ENCODE measurements around the gene PRUNE2.
"Not testable (repeated sequence)": the region's sequence is repeated elsewhere in the genome, so short reads cannot be mapped to it uniquely, and the experiment has no call there.

Gene PRUNE2

DNA sequence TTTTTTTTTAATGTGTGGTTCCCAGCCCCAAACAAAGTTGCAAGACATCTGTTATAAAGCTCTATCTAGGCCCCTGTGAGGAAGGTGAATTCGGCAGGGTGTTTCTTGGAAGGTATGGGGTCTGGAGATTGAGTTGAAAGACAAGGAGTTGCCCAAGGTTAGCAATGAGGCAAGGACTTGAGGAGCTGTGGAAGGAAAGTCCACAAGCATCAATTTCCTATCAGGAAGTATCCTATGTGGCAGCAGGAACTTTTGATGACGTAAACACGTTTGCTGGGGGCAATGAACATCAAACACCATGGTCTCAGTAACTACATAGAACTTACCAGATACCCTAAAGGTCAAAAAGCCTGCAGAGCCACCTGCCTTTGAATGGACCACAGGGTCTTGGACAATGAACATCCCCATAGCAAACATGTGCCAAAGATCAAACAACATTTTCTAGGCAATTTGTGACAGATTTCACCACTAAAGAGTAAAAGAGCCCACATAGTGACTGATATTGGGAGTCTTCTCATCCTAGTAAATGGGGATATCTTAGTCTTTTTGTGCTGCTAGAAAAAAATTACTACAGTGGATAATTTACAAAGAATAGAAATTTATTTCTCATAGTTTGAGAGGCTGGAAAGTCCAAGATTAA, 301.9 kb downstream of the PRUNE2 start:
- no peak for DNase-seq (ENCODE audit: low read depth, low spot score)

GRCh38 chr9:76603448-76603895, 302.4 kb downstream of the PRUNE2 start:
- DNase-seq (ENCODE audit: low read depth, low spot score): peak; percentile 52

GRCh38 chr9:76602199-76602598, 303.7 kb downstream of the PRUNE2 start:
- DNase-seq (ENCODE audit: low read depth, low spot score): peak; percentile 15

DNA sequence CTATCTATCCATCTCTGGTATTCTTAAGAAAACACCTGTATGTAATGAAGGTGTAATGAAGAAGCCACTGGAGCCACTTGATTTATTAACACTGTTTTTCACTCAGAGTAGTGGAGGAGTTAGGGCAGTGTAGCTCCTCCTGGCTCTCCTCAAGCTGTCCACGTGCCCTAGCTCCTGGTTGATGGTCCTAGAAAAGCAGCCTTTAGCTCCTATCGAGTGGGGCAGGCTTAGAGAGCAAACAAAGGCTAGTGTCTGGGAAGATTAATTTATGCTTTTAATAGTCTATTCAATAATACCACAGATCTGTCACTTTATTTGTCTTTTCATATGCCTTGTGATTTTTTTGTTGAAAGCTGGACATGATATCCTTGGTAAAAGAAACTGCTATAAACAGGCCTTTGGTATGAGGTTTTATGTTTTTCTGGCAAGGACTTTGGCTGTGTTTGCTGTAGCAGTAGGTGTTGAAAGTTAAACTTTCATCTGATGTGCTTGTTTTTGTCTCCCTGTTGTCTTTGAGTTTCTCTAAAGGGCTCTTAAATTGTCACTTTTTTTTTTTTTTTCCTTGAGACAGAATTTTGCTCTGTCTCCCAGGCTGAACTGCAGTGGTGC, 305.8 kb downstream of the PRUNE2 start:
- no peak for DNase-seq (ENCODE audit: low read depth, low spot score)

GRCh38 chr9:76598981-76599380, 306.9 kb downstream of the PRUNE2 start:
- no peak for DNase-seq (ENCODE audit: low read depth, low spot score)

- peak; percentile 12 for DNase-seq (ENCODE audit: low read depth, low spot score)
These were observed 310.3 kb downstream of the PRUNE2 start for GRCh38 chr9:76595645-76596044.

DNA sequence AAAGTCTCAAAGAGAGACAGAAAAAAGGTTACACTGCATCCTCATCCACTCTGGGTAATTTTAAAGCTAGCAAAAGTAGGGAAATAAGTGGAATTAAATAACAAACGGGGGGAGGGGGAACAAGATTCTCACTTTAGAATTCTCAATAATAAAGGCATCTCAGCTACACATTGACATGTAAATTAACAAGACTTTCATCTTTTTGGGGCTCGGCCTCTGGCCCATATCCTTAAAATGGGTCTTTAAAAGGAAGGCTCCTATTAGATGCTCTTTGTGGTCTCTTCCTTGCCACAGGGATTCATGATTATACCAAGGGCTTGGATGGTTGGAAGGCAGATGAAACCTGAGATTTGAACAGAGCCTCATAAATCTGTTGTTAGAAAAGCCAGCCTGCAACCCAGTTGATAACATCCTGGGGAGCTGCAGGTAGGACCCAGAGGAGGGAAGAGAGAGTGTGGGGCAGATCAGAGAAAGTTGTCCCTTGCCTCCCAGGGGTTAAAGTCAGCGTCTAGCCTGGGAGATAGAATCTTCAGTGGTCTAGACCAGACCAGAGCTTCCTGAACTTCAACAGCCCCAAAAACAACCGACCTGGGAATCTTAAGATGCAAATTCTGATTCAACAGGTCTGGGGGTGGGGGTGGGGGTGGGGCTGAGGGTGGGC, 311.0 kb downstream of the PRUNE2 start:
- no peak for DNase-seq (ENCODE audit: low read depth, low spot score)

GRCh38 chr9:76593961-76594735, 311.8 kb downstream of the PRUNE2 start:
- not testable (repeated sequence) for DNase-seq (ENCODE audit: low read depth, low spot score)

DNA sequence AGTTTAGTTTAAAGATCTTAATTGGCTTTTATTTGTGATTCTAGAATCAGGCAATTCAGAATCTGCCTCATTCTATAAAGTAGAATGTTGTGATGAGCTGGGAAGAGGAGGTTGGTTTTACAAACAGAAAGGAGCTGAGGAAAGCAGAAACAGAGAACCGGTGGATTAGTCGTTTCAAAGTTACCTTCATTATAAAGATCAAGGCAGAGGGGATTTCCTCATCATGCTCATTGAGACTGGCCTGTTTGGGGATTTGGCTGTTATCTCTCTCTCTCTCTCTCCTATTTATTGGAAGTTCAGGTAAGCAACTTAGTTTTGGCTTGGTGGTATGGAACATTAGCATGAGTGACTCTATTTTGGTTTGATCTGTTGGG, 313.0 kb downstream of the PRUNE2 start:
- peak; percentile 26 for DNase-seq (ENCODE audit: low read depth, low spot score)

DNA sequence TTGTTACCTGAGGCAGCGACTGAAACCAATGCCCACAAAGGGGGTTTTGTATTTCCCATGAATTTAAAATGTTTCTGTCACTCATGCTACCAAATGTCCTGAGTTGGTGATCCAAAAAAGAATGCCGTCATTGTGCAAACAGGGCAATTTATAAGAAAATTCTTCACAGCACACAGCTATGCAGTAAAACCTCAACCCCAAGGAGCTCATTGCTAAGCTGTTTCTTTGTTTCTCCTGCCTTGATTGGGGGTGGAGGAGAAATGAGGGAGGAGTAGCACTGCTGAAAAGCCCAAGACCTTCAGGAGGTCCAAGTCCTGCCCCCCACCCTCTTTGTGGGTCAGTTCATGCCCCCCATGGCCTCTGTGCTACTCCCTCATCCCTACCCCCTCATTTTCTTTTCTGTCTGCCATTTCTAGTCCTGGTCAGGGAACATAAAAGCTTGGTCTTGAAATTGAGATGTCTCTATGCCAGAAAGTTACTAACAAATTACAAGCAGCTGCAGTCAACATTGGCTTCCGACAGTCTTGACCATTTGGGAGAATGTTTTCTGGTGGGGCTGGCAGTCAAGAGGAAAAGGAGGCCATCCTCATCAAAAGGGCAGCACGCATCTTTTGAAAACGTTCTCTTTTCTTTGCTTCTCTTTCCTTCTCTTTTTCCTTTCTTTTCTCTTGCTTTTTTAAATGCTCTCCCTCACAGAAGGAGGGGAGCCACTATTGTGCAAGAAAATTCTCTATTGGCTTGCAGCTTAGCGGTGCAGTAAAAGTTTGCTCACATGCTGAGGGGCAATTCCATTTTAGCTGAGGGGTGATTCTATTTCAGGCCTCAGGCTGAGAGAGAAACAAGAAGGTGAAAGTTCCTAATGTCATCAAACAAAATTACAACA, 313.6 kb downstream of the PRUNE2 start:
- DNase-seq (ENCODE audit: low read depth, low spot score): peak; percentile 91

- DNase-seq (ENCODE audit: low read depth, low spot score): no peak
These were observed 314.5 kb downstream of the PRUNE2 start for GRCh38 chr9:76591256-76591950.

GRCh38 chr9:76588316-76588715, 317.6 kb downstream of the PRUNE2 start:
- DNase-seq (ENCODE audit: low read depth, low spot score): no peak

DNA sequence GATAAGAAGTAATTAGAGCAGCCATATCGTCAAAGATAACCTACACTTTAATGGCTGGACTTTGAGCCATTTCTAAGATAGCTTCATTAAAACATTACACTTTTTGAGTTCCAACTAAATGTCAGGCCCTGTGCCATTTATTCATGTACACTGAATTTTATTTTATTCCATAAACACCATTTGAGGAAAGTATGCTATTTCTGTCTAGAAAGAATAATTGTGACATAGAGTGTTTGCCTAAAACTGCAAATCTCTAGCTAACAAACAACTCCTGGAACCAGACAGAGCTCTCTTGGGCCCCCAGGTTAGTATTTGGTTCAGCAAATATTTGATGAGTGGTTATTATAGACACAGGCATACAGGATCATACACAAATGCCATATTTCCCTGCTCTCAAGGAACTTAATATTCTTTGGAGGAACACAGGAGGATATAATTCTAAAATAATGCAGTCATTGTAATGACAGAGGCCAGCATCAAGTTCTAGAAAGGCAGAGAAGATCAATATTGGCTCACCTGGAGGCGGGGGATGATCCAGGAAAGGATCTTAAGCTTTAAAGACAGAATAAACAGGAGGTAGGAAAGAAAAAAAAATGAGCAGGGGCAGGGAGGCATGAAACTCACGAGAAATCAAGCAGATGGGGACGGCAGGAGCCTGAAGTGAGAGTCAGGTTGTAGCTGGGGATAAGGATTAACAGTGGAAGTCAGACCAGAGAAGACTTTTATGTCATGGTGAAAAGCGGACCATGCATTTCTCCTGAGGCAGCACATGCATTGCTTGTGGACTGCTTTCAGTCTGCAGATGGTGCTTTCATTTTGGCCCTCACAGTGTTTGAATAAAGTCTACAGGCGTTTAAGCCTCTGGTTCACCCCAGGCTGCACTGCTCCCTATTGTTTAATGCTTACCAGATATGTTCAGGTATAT, 319.3 kb downstream of the PRUNE2 start:
- no peak for DNase-seq (ENCODE audit: low read depth, low spot score)

- no peak for DNase-seq (ENCODE audit: low read depth, low spot score)
These were observed 320.2 kb downstream of the PRUNE2 start for GRCh38 chr9:76585487-76586389.

- DNase-seq (ENCODE audit: low read depth, low spot score): no peak
These were observed 322.7 kb downstream of the PRUNE2 start for GRCh38 chr9:76583256-76583655.

- no peak for DNase-seq (ENCODE audit: low read depth, low spot score)
These were observed 324.2 kb downstream of the PRUNE2 start for GRCh38 chr9:76581731-76582130.

GRCh38 chr9:76580820-76581219, 325.1 kb downstream of the PRUNE2 start:
- DNase-seq (ENCODE audit: low read depth, low spot score): no peak

- DNase-seq (ENCODE audit: low read depth, low spot score): no peak
These were observed 325.7 kb downstream of the PRUNE2 start for GRCh38 chr9:76580188-76580587.

- DNase-seq (ENCODE audit: low read depth, low spot score): peak; percentile 94
These were observed 329.6 kb downstream of the PRUNE2 start for GRCh38 chr9:76576344-76576743.

Measured in astrocyte of the hippocampus (primary cell).